Tibial artery (tissue), 4 donors: ENCODE results near the gene STX1B.

Source experiments
- DNase-seq, 2 donors: peaks; one replicate each; pipeline ENCODE4 v3.0.0-alpha.2; 2019
- H3K27ac ChIP-seq, 2 donors: fragments of 200-600 bp; sonication (generic) in 1 of 2; 1 replicate in 1 of 2; 2 replicates in 1 of 2; pipeline ENCODE4 v1.5.1; 2018 to 2019; ENCODE audit warnings: mild to moderate bottlenecking in 1 of 2
- H3K27me3 ChIP-seq, 2 donors: fragments of 200-600 bp; sonication (generic) in 1 of 2; one replicate each; pipeline versions ENCODE4 v1.5.1 to v1.6.0; 2016 to 2019
- H3K36me3 ChIP-seq, 3 donors: fragments of 200-600 bp; sonication (generic) in 2 of 3; one replicate each; pipeline ENCODE4 v1.5.1; 2016 to 2019; ENCODE audit warnings: mild to moderate bottlenecking in 2 of 3
- H3K4me1 ChIP-seq, 4 donors: fragments of 200-600 bp; sonication (generic) in 2 of 4; 1 replicate in 3 of 4; 2 replicates in 1 of 4; pipeline ENCODE4 v1.5.1; 2016 to 2019
- H3K4me3 ChIP-seq, 2 donors: fragments of 200-600 bp; sonication (generic) in 1 of 2; 1 replicate in 1 of 2; 2 replicates in 1 of 2; pipeline ENCODE4 v1.5.1; 2018 to 2019; ENCODE audit warnings: mild to moderate bottlenecking in 2 of 2
- H3K9me3 ChIP-seq, 3 donors: fragments of 200-600 bp; sonication (generic) in 1 of 3; one replicate each; pipeline ENCODE4 v1.5.1; 2016 to 2019
- intact Hi-C: fragments of 100-400 bp; cut with DNase I; formaldehyde crosslinking; loops from one replicate; pipeline ENCODE4 v1.15.0; 2023; ENCODE audit warnings: low total_unique reads
- TF ChIP-seq, protein P1 (sequence below), 2 experiments: fragments of 200-600 bp in 1 of 2; fragments of 450-650 bp in 1 of 2; IDR thresholded peaks; one replicate each; pipeline ENCODE4 v1.5.1; 2017 to 2019; ENCODE audit warnings: antibody characterized with exemption in 2 of 2, mild to moderate bottlenecking in 1 of 2, moderate library complexity in 1 of 2

The STX1B gene

GRCh38 chr16:31009894-31010584, 399 bp downstream of the STX1B start:
- TF ChIP-seq, protein P1, sequence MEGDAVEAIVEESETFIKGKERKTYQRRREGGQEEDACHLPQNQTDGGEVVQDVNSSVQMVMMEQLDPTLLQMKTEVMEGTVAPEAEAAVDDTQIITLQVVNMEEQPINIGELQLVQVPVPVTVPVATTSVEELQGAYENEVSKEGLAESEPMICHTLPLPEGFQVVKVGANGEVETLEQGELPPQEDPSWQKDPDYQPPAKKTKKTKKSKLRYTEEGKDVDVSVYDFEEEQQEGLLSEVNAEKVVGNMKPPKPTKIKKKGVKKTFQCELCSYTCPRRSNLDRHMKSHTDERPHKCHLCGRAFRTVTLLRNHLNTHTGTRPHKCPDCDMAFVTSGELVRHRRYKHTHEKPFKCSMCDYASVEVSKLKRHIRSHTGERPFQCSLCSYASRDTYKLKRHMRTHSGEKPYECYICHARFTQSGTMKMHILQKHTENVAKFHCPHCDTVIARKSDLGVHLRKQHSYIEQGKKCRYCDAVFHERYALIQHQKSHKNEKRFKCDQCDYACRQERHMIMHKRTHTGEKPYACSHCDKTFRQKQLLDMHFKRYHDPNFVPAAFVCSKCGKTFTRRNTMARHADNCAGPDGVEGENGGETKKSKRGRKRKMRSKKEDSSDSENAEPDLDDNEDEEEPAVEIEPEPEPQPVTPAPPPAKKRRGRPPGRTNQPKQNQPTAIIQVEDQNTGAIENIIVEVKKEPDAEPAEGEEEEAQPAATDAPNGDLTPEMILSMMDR (IDR thresholded peaks at IDR 0.05): no peak
- Histone ChIP-seq H3K4me3 (no peak overlapping the region), H3K4me1 (peaks cover 0 to 8% (median 3%) of the 10 kb centered on the region in 4 donors), H3K36me3 (no peaks in the 10 kb centered on the region), H3K27ac (no peak overlapping the region), H3K9me3 (no peaks in the 10 kb centered on the region), H3K27me3 (peaks cover 3 to 75% of the 10 kb centered on the region in 2 donors)
- intact Hi-C loops: no loop called here
- DNase-seq: no peak

GRCh38 chr16:31009120-31009519, 1.3 kb downstream of the STX1B start:
- intact Hi-C loops: no loop called here
- peaks cover 3 to 72% of the 10 kb centered on the region in 2 donors for H3K27me3 ChIP-seq

GRCh38 chr16:31008551-31008950, 1.9 kb downstream of the STX1B start:
- no peak for DNase-seq
- peaks cover 0 to 8% (median 3%) of the 10 kb centered on the region in 4 donors for H3K4me1 ChIP-seq
- no peak overlapping the region for H3K27ac ChIP-seq
- TF ChIP-seq, protein P1 (IDR thresholded peaks at IDR 0.05): no peak
- H3K36me3 ChIP-seq: no peaks in the 10 kb centered on the region
- H3K27me3 ChIP-seq: peaks cover 3 to 68% of the 10 kb centered on the region in 2 donors
- intact Hi-C loops: no loop called here
- H3K4me3 ChIP-seq: no peak overlapping the region
- no peaks in the 10 kb centered on the region for H3K9me3 ChIP-seq

More at GRCh38 chr16:31009120-31009519, 1.3 kb downstream of the STX1B start:
- Histone ChIP-seq H3K27ac (no peak overlapping the region), H3K4me1 (peaks cover 0 to 8% (median 3%) of the 10 kb centered on the region in 4 donors), H3K4me3 (no peak overlapping the region), H3K9me3 (no peaks in the 10 kb centered on the region), H3K36me3 (no peaks in the 10 kb centered on the region)
- TF ChIP-seq, protein P1 (IDR thresholded peaks at IDR 0.05): no peak
- DNase-seq: no peak

- Histone ChIP-seq H3K4me3 (no peak overlapping the region), H3K27ac (no peak overlapping the region), H3K27me3 (peaks cover 3 to 67% of the 10 kb centered on the region in 2 donors), H3K36me3 (no peaks in the 10 kb centered on the region), H3K4me1 (peaks cover 0 to 8% (median 3%) of the 10 kb centered on the region in 4 donors), H3K9me3 (no peaks in the 10 kb centered on the region)
- DNase-seq: no peak
- intact Hi-C loops: no loop called here
- TF ChIP-seq, protein P1 (IDR thresholded peaks at IDR 0.05): no peak
These were observed 2.3 kb downstream of the STX1B start for GRCh38 chr16:31008149-31008548.

DNA sequence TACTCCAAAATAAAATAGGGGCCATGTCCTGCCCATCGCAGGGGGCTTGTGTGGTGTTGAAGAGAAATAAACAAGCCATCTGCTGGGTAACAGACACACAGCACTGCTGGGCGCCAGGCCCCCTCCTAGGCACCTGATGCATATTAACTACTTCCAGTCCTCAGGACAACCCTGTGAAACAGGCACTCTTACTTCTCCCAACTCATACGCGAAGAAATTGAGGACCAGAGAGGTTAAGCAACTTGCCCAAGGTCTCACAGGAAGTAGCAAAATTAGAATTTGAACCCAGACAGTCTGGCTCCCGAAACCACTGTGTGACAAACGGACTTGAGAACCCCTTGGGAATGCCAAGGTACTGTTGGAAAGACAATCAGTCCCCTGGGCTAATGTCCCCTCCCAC, 2.8 kb downstream of the STX1B start:
- no peaks in the 10 kb centered on the region for H3K36me3 ChIP-seq
- H3K9me3 ChIP-seq: no peaks in the 10 kb centered on the region
- TF ChIP-seq, protein P1 (IDR thresholded peaks at IDR 0.05): no peak
- DNase-seq: no peak
- H3K4me1 ChIP-seq: peaks cover 0 to 8% (median 3%) of the 10 kb centered on the region in 4 donors
- intact Hi-C loops: no loop called here
- peaks cover 3 to 64% of the 10 kb centered on the region in 2 donors for H3K27me3 ChIP-seq
- H3K4me3 ChIP-seq: no peak overlapping the region
- H3K27ac ChIP-seq: no peak overlapping the region
